Measurements from ENCODE around the gene BAZ1A.

DNA sequence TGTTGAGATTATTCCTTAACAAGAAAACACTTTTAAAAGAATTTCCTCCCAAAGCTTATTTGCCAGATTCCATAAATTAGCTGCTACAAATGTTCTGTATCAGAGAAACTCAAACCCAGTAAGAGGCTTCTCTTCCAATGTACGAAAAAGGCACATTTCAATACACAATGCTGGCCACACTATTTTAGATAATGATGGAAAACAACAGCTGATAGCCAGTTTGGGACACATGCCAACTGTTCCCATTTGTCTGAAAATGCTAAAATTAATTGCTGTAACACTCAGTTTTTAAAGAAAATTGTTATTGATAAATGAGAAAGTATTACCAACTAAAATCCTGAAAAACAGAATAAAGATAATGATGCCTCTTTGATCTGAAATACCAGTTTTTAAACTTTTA lies 165.2 kb downstream of the BAZ1A start:
- no peak for TF ChIP-seq MXI1 (conservative IDR thresholded peaks at IDR 0.05; ENCODE audit: poor library complexity, severe bottlenecking)
- TF ChIP-seq, protein P1, sequence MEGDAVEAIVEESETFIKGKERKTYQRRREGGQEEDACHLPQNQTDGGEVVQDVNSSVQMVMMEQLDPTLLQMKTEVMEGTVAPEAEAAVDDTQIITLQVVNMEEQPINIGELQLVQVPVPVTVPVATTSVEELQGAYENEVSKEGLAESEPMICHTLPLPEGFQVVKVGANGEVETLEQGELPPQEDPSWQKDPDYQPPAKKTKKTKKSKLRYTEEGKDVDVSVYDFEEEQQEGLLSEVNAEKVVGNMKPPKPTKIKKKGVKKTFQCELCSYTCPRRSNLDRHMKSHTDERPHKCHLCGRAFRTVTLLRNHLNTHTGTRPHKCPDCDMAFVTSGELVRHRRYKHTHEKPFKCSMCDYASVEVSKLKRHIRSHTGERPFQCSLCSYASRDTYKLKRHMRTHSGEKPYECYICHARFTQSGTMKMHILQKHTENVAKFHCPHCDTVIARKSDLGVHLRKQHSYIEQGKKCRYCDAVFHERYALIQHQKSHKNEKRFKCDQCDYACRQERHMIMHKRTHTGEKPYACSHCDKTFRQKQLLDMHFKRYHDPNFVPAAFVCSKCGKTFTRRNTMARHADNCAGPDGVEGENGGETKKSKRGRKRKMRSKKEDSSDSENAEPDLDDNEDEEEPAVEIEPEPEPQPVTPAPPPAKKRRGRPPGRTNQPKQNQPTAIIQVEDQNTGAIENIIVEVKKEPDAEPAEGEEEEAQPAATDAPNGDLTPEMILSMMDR (IDR thresholded peaks at IDR 0.05; ENCODE audit: poor library complexity, severe bottlenecking), result no peak
- TF ChIP-seq TAF1 (IDR thresholded peaks at IDR 0.05; ENCODE audit: low read depth), result no peak
- TF ChIP-seq POLR2AphosphoS5 (IDR thresholded peaks at IDR 0.05), result no peak
